IMR-90 (cell line): ENCODE measurements around the gene HMBS. TPM values are rescaled to one million over a fixed set of nuclear protein-coding genes. Genes with fewer than 3 reads are reported as not detected.
A peak's percentile ranks its signal among the peaks of the same experiment; 100 is the strongest.

Source experiments
- ATAC-seq: fragments of 200-7000 bp; cut with Tn5 transposase; 2 replicates; pipeline ENCODE4 v1.9.1; 2020; ENCODE audit warnings: low read depth, mild to moderate bottlenecking, moderate library complexity
- BruUV-seq: library from RNA; stranded (reverse); fragments of 400-500 nt; replicated peaks from 2 replicates; lab custom pipeline; 2021; lab: Mats Ljungman, UMichigan
- CTCF ChIA-PET: fragments of 300-600 bp; formaldehyde crosslinking; extraction: SDS; loops from one replicate; lab custom pipeline; 2021; ENCODE audit warnings: antibody characterized with exemption; lab: Yijun Ruan, JAX
- POLR2A ChIA-PET: fragments of 300-600 bp; sonication (Branson Sonifier 250); formaldehyde crosslinking; loops from one replicate; lab custom pipeline; 2022; ENCODE audit warnings: antibody characterized with exemption; ENCODE audit not compliant: unreplicated experiment; lab: Charles Lee
- DNase-seq: peaks from one replicate; pipeline ENCODE4 v3.0.0; 2013
- H2AFZ ChIP-seq: replicated peaks from 2 replicates; pipeline ENCODE3; 2013; ENCODE audit warnings: low read length, mild to moderate bottlenecking; ENCODE audit not compliant: poor library complexity
- H2AK5ac ChIP-seq: 2 replicates; pipeline ENCODE4 v1.6.1; 2013; ENCODE audit warnings: low read depth, low read length, inconsistent platforms
- H2AK9ac ChIP-seq: replicated peaks from 2 replicates; pipeline ENCODE3; 2013; ENCODE audit warnings: mild to moderate bottlenecking, low read depth, low read length, moderate library complexity; ENCODE audit not compliant: poor library complexity
- H2BK120ac ChIP-seq: 2 replicates; pipeline ENCODE4 v1.6.1; 2013; ENCODE audit warnings: low read depth, low read length, inconsistent platforms
- H2BK15ac ChIP-seq: 3 replicates; pipeline ENCODE4 v1.6.1; 2013; ENCODE audit warnings: low read depth, low read length, inconsistent platforms
- H2BK20ac ChIP-seq: 2 replicates; pipeline ENCODE4 v1.6.1; 2013; ENCODE audit warnings: low read depth, mild to moderate bottlenecking, inconsistent platforms, low read length, moderate library complexity
- H2BK5ac ChIP-seq: 2 replicates; pipeline ENCODE4 v1.6.1; 2013; ENCODE audit warnings: mild to moderate bottlenecking, low read depth, low read length, inconsistent platforms; ENCODE audit not compliant: poor library complexity, severe bottlenecking
- H3K14ac ChIP-seq: replicated peaks from 2 replicates; pipeline ENCODE4 v1.6.1; 2013; ENCODE audit warnings: low read depth, low read length, inconsistent platforms
- H3K18ac ChIP-seq: 2 replicates; pipeline ENCODE4 v1.6.1; 2013; ENCODE audit warnings: low read depth, low read length, control low read depth
- H3K23ac ChIP-seq: 2 replicates; pipeline ENCODE4 v1.6.1; 2013; ENCODE audit warnings: low read depth, low read length, inconsistent platforms
- H3K27ac ChIP-seq: 2 replicates; pipeline ENCODE4 v1.5.1; 2013; ENCODE audit warnings: mild to moderate bottlenecking, control low read depth, low read length; ENCODE audit not compliant: insufficient read depth
- H3K27me3 ChIP-seq: 2 replicates; pipeline ENCODE4 v1.6.1; 2013; ENCODE audit warnings: low read length; ENCODE audit not compliant: control insufficient read depth, insufficient read depth
- H3K36me3 ChIP-seq: 2 replicates; pipeline ENCODE4 v1.6.1; 2013; ENCODE audit warnings: low read length, mixed read lengths; ENCODE audit not compliant: control insufficient read depth, insufficient read depth
- H3K4ac ChIP-seq: 2 replicates; pipeline ENCODE4 v1.6.1; 2013; ENCODE audit warnings: low read depth, low read length, inconsistent platforms
- H3K4me1 ChIP-seq: 2 replicates; pipeline ENCODE4 v1.6.1; 2013; ENCODE audit warnings: low read length, mixed read lengths; ENCODE audit not compliant: control insufficient read depth, insufficient read depth
- H3K4me2 ChIP-seq: 2 replicates; pipeline ENCODE4 v1.6.1; 2013; ENCODE audit warnings: low read depth, mild to moderate bottlenecking, control low read depth, low read length, moderate library complexity
- H3K4me3 ChIP-seq: 2 replicates; pipeline ENCODE4 v1.5.1; 2013; ENCODE audit warnings: low read depth, mild to moderate bottlenecking, control low read depth, low read length, moderate library complexity; ENCODE audit not compliant: insufficient read depth
- H3K56ac ChIP-seq: 2 replicates; pipeline ENCODE4 v1.6.1; 2013; ENCODE audit warnings: low read length, inconsistent platforms; ENCODE audit not compliant: insufficient read depth; ENCODE audit errors: extremely low read depth
- H3K79me1 ChIP-seq, 2 experiments: 2 replicates each; pipeline ENCODE4 v1.6.1; 2013; ENCODE audit warnings: low read length in 2 of 2, inconsistent platforms in 1 of 2, low read depth in 1 of 2
- H3K9ac ChIP-seq: 2 replicates; pipeline ENCODE4 v1.6.1; 2013; ENCODE audit warnings: low read depth, low read length, control low read depth
- H3K9me1 ChIP-seq: 2 replicates; pipeline ENCODE4 v1.6.1; 2013; ENCODE audit warnings: low read length, inconsistent platforms; ENCODE audit not compliant: insufficient read depth
- H3K9me3 ChIP-seq: 2 replicates; pipeline ENCODE4 v1.6.1; 2013; ENCODE audit warnings: low read length; ENCODE audit not compliant: control insufficient read depth, insufficient read depth
- H4K20me1 ChIP-seq: 2 replicates; pipeline ENCODE4 v1.6.1; 2013; ENCODE audit warnings: low read length, inconsistent platforms; ENCODE audit not compliant: insufficient read depth
- H4K5ac ChIP-seq: 2 replicates; pipeline ENCODE4 v1.6.1; 2013; ENCODE audit warnings: mild to moderate bottlenecking, low read depth, low read length, control low read depth
- H4K8ac ChIP-seq, 2 experiments: 2 replicates each; pipeline ENCODE4 v1.6.1; 2013; ENCODE audit warnings: low read depth in 2 of 2, low read length in 2 of 2, control low read depth in 1 of 2, inconsistent platforms in 1 of 2
- H4K91ac ChIP-seq: 2 replicates; pipeline ENCODE4 v1.6.1; 2013; ENCODE audit warnings: low read depth, low read length, inconsistent platforms; ENCODE audit not compliant: insufficient read depth
- CEBPB ChIP-seq: IDR thresholded peaks from 2 replicates; pipeline ENCODE4 v1.6.1; 2012; ENCODE audit warnings: low read depth, low read length, improper control_type of control experiment
- CHD1 ChIP-seq: IDR thresholded peaks from 2 replicates; pipeline ENCODE4 v1.6.1; 2012; ENCODE audit warnings: low read depth, low read length, improper control_type of control experiment
- CTCF ChIP-seq: conservative IDR thresholded peaks from 2 replicates; pipeline ENCODE4 v1.5.1; 2012; ENCODE audit warnings: mild to moderate bottlenecking, low read depth, low read length, improper control_type of control experiment
- FOS ChIP-seq: fragments of 150-350 bp; IDR thresholded peaks from 2 replicates; pipeline ENCODE4 v1.6.1; 2016; ENCODE audit warnings: low read depth, low read length
- MAZ ChIP-seq: IDR thresholded peaks from 2 replicates; pipeline ENCODE4 v1.6.1; 2012; ENCODE audit warnings: low read depth, mild to moderate bottlenecking, low read length, improper control_type of control experiment, moderate library complexity, borderline replicate concordance
- MXI1 ChIP-seq: IDR thresholded peaks from 2 replicates; pipeline ENCODE4 v1.6.1; 2012; ENCODE audit warnings: low read depth, mild to moderate bottlenecking, low read length, moderate library complexity, borderline replicate concordance
- NFE2L2 ChIP-seq: fragments of 150-350 bp; IDR thresholded peaks from 2 replicates; pipeline ENCODE4 v1.6.1; 2016; ENCODE audit warnings: low read depth, mild to moderate bottlenecking, low read length
- POLR2A ChIP-seq: IDR thresholded peaks from 2 replicates; pipeline ENCODE4 v1.6.1; 2012; ENCODE audit warnings: mild to moderate bottlenecking, low read depth, low read length
- RAD21 ChIP-seq: IDR thresholded peaks from 2 replicates; pipeline ENCODE4 v1.6.1; 2012; ENCODE audit warnings: low read length, improper control_type of control experiment
- RCOR1 ChIP-seq: IDR thresholded peaks from 2 replicates; pipeline ENCODE4 v1.6.1; 2012; ENCODE audit warnings: mild to moderate bottlenecking, low read length, improper control_type of control experiment; ENCODE audit not compliant: insufficient replicate concordance
- RFX5 ChIP-seq: IDR thresholded peaks from 2 replicates; pipeline ENCODE4 v1.8.0; 2012; ENCODE audit warnings: low read depth, mild to moderate bottlenecking, low read length, moderate library complexity
- SMC3 ChIP-seq: fragments of 150-350 bp; IDR thresholded peaks from 2 replicates; pipeline ENCODE4 v1.6.1; 2016; ENCODE audit warnings: low read depth, mild to moderate bottlenecking, antibody characterized with exemption, low read length, moderate library complexity
- USF2 ChIP-seq: fragments of 150-350 bp; IDR thresholded peaks from 2 replicates; pipeline ENCODE4 v1.6.1; 2017; ENCODE audit warnings: mild to moderate bottlenecking, antibody characterized with exemption, low read length, low read depth
- WGBS, 2 experiments: methylation state at CpG; one replicate each; pipeline versions ENCODE4 v1.1.5 to v1.1.7; 2013; ENCODE audit warnings: missing lambda C conversion rate in 2 of 2; ENCODE audit not compliant: insufficient read length in 1 of 2; ENCODE audit errors: extremely low coverage in 2 of 2; 5-methylcytosine and 5-hydroxymethylcytosine counted together
- dilution Hi-C: fragments of 300-500 bp; cut with HindIII; formaldehyde crosslinking; loops from one replicate; pipeline ENCODE4 v1.14.3; 2018; ENCODE audit warnings: low sequenced_read_pairs; ENCODE audit not compliant: unreplicated experiment
- in situ Hi-C: fragments of 300-500 bp; cut with MboI; formaldehyde crosslinking; loops from 3 replicates; pipeline ENCODE4 v1.14.3; 2019; ENCODE audit warnings: low sequenced_read_pairs, inconsistent platforms, mixed read lengths
- intact Hi-C: fragments of 100-400 bp; cut with micrococcal nuclease; formaldehyde crosslinking; loops from 2 replicates; pipeline ENCODE4 v1.10.0; 2022
- polyA plus RNA-seq, 3 experiments: library from polyadenylated mRNA; depleted of rRNA; stranded (reverse); fragments of >200 nt; gene quantifications; 2 replicates each; pipeline ENCODE4 v1.2.3, GENCODE V29; 2012; ENCODE audit warnings: low replicate concordance in 1 of 3
- total RNA-seq: library from RNA; depleted of rRNA; stranded (reverse); fragments of >200 nt; gene quantifications from 2 replicates; pipeline ENCODE4 v1.2.3, GENCODE V29; 2012

Gene HMBS
- total and polyA plus RNA-seq, 2 of the 4 experiments (the other 2 are of a cell fraction) = 17.9 to 59.5 TPM

DNA sequence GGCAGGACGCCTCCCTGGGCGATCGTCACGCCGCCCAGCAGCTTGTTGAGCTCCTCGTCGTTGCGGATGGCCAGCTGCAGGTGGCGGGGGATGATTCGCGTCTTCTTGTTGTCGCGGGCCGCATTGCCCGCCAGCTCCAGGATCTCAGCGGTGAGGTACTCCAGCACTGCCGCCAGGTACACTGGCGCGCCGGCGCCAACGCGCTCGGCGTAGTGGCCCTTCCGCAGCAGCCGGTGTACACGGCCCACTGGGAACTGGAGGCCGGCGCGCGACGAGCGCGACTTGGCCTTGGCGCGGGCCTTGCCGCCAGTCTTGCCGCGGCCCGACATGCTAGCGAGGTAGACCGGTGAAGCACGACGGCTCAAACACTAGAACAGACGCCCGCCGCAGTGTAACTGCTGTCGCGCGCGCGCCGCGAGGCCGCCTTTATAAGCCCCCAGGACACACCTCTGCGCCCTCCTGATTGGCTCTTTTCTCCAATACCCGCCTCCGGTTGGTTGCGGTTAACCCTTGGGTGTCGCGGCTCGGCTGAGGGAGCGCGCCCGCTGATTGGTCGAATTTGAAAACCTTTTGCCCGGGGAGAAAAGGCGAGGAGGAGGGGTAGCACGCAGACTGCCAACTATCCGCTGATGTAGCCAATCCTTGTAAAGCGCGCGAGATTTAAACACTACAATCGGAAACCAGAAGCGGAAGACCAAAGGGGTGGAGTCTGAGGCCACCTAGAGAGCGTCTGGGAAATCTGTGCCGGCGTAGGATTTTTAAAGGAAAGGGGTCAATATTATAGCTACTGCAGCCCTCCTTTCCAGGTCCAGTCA is 10.6 kb downstream of the HMBS start:
- DNase-seq (peak; percentile 99), ATAC-seq (peak; percentile 90)
- Histone ChIP-seq H3K4me1 (peaks cover 15% of the 10 kb centered on the region), H3K9me3 (no peaks in the 10 kb centered on the region), H4K8ac (peak overlapping the region; percentile 29 to 77; a peak in 1 of 4 replicates), H3K18ac (no peak overlapping the region), H2AK9ac (peak overlapping the region; percentile 90), H3K14ac (peak overlapping the region; percentile 38; the same call in 1 of the 2 replicates), H4K5ac (no peak overlapping the region), H3K27ac (peak overlapping the region; percentile 44; the same call in 1 of the 2 replicates), H2AK5ac (no peak overlapping the region; the same call in 1 of the 2 replicates), H2BK5ac (peak overlapping the region; percentile 30), H4K20me1 (peaks cover 25% of the 10 kb centered on the region), H3K36me3 (peaks cover 27% of the 10 kb centered on the region), H3K56ac (no peak overlapping the region; the same call in 1 of the 2 replicates), H2BK15ac (no peak overlapping the region), H2BK20ac (no peak overlapping the region), H3K27me3 (no peaks in the 10 kb centered on the region), H3K9me1 (peaks cover 10% of the 10 kb centered on the region; the same call in 1 of the 2 replicates), H3K4me3 (peak overlapping the region; percentile 57), H3K4me2 (peak overlapping the region; percentile 66), H3K23ac (peak overlapping the region; percentile 69; the same call in 1 of the 2 replicates), H2AFZ (peak overlapping the region; percentile 80), H3K4ac (peak overlapping the region; percentile 71), H3K79me1 (peaks cover 10 to 55% of the 10 kb centered on the region in 2 experiments), H3K9ac (peak overlapping the region; percentile 89; the same call in 1 of the 2 replicates), H4K91ac (0 out of 2 replicates have a peak overlapping the region, but pooled peaks have one; percentile 20), H2BK120ac (no peak overlapping the region)
- BruUV-seq = TSS peak; percentile 59
- dilution Hi-C loops = no loop called here
- POLR2A ChIA-PET = interaction anchor here (0.6 to 1.1 kb wide), 3 partner anchors 10 to 56 kb away, joined by 3 to 5 read pairs (median 3); partner anchors contain the start of gene HMBS
- CTCF ChIA-PET = interaction anchor here (0.8 to 1.0 kb wide), 2 partner anchors 241 to 243 kb away, joined by 3 to 5 read pairs; no protein-coding TSS in a partner anchor
- 0% methylated on average over 42 of the region's 79 CpGs; no CpG with 5 or more reads in 1 of the 2 experiments for WGBS, 2 experiments
- intact Hi-C loops = loop anchor here (1.0 kb wide), 1 partner anchor 243 kb away; no protein-coding TSS in a partner anchor
- in situ Hi-C loops = no loop called here
- TF ChIP-seq MAZ = 0 out of 2 replicates have a peak, but pooled peaks have one; percentile 37
- TF ChIP-seq CEBPB = no peak
- no peak for TF ChIP-seq NFE2L2
- no peak for TF ChIP-seq RFX5
- peak; percentile 59; the same call in 1 of the 2 replicates for TF ChIP-seq MXI1
- peak; percentile 100 for TF ChIP-seq POLR2A
- TF ChIP-seq CHD1 = 0 out of 2 replicates have a peak, but pooled peaks have one; percentile 37
- no peak; the same call in 1 of the 2 replicates for TF ChIP-seq FOS
- TF ChIP-seq USF2 = no peak
- no peak for TF ChIP-seq RCOR1
- no peak for TF ChIP-seq CTCF
- TF ChIP-seq RAD21 = no peak
- TF ChIP-seq SMC3 = no peak
